Activated T-cell treated with anti-CD3 and anti-CD28 coated beads for 48 hours (primary cell): ENCODE measurements around the gene HDAC9.

ENCODE experiments used
- DNase-seq: peaks from one replicate; pipeline ENCODE4 v3.0.0-alpha.2; 2020; ENCODE audit warnings: low read depth

Gene HDAC9

GRCh38 chr7:18494821-18495408 is 634 bp upstream of the HDAC9 start:
- no peak for DNase-seq

- DNase-seq, result no peak
These were observed 772 bp downstream of the HDAC9 start for GRCh38 chr7:18496341-18496700.

GRCh38 chr7:18497082-18497481 is 1.5 kb downstream of the HDAC9 start:
- DNase-seq, result no peak

GRCh38 chr7:18497800-18498199 is 2.3 kb downstream of the HDAC9 start:
- no peak for DNase-seq

- DNase-seq, result no peak
These were observed 2.8 kb downstream of the HDAC9 start for GRCh38 chr7:18498341-18498740.

GRCh38 chr7:18499407-18500177 is 4.0 kb downstream of the HDAC9 start:
- DNase-seq, result no peak

- DNase-seq, result no peak
These were observed 7.7 kb downstream of the HDAC9 start for GRCh38 chr7:18503126-18503866.

GRCh38 chr7:18504965-18505364 is 9.4 kb downstream of the HDAC9 start:
- DNase-seq, result no peak

GRCh38 chr7:18505870-18506460 is 10.4 kb downstream of the HDAC9 start:
- DNase-seq, result no peak

- no peak for DNase-seq
These were observed 13.2 kb downstream of the HDAC9 start for GRCh38 chr7:18508443-18509427.

- no peak for DNase-seq
These were observed 13.9 kb downstream of the HDAC9 start for GRCh38 chr7:18509481-18509880.

GRCh38 chr7:18511351-18512140 is 16.0 kb downstream of the HDAC9 start:
- no peak for DNase-seq

- DNase-seq, result no peak
These were observed 17.8 kb downstream of the HDAC9 start for GRCh38 chr7:18513343-18513742.

- DNase-seq, result no peak
These were observed 19.5 kb downstream of the HDAC9 start for GRCh38 chr7:18515067-18515466.

GRCh38 chr7:18517646-18518045 is 22.1 kb downstream of the HDAC9 start:
- DNase-seq, result no peak

GRCh38 chr7:18518555-18518954 is 23.0 kb downstream of the HDAC9 start:
- no peak for DNase-seq

GRCh38 chr7:18520450-18521235 is 25.1 kb downstream of the HDAC9 start:
- DNase-seq, result no peak

- no peak for DNase-seq
These were observed 25.7 kb downstream of the HDAC9 start for GRCh38 chr7:18521236-18521589.

- DNase-seq, result no peak
These were observed 26.5 kb downstream of the HDAC9 start for GRCh38 chr7:18521945-18522566.

- no peak for DNase-seq
These were observed 28.7 kb downstream of the HDAC9 start for GRCh38 chr7:18524248-18524647.
